NCI-H69 (cell line): ENCODE measurements around the gene ANKRD39.
"Not testable (repeated sequence)": the region's sequence is repeated elsewhere in the genome, so short reads cannot be mapped to it uniquely, and the experiment has no call there.

ENCODE experiments used
- DNase-seq: peaks from one replicate; lab custom pipeline; 2025; lab: John Stamatoyannopoulos, UW

Gene ANKRD39

GRCh38 chr2:96870626-96871255, 12.9 kb upstream of the ANKRD39 start:
- peak; percentile 74 for DNase-seq

GRCh38 chr2:96869822-96870625, 12.2 kb upstream of the ANKRD39 start, which contains the start of gene SEMA4C:
SEMA4C (minus strand) TSS chr2:96870080; CDS start chr2:96867886, 2,194 bp downstream.
- DNase-seq = peak; percentile 65

DNA sequence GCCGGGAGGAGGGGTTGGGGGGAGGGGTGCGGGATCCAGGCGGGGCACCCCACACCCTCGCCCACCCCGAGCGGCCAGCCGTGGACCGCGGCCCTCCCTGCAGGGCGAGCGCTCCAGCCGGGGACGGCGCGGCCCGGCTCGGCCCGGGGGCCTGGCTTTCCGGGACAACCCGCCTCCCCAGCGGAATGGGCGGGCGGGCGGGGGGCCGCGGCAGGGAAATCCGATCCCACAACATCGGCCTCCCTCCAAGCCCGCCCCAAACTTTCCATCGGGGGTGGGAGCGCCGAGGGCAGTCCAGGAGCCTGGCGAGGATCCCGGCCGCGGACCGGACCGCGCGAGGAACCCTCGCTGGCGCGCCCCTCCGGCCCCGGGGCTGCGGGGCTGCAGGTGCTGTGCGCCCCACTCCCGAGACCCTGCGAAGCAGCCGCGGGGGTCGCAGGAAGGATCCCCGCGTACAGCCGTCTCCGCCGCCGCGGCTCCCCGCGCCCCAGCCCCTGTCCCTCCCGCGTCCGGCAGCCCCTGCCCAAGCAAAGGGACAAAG, 11.5 kb upstream of the ANKRD39 start:
- DNase-seq = peak; percentile 65

GRCh38 chr2:96868555-96869280, 10.9 kb upstream of the ANKRD39 start:
- DNase-seq = peak; percentile 88

DNA sequence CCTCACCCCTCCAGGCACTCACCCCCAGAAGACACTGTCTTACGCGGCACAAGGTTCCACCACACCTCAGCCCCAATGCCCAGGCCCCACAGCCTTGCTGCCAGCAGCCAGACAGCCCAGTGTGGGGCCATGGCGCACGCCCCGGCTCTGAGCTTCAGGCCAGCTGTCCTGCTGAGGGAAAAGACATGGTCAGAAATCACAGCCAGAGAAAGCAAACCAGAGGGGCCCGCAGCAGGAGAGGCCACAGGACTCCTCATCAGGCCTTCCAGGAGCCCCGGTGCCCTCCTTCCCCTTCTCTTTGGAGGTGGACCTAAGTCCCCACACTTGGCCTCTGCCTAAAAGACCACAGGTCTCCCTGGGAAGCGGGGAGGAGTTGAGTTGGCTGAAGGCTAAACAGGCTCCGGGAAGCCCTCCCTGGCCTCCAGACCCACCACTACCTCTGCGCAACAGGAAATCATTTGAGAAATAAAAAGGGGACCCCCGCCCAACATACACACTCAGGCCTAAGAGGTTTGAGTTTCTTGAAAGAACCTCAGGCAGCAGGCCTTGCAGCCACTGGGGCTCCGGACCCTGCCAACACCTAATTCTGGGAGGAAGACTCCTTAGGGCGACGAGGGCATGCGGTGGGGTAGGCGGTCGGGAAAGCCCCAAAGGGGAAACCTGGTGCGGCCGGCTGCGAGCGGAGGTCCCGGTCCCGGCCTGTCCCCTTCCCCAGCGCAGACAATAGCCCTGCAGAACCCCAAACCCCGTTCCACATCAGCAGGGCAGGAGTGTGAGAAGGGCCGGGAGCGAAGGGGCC, 10.1 kb upstream of the ANKRD39 start:
- DNase-seq = peak; percentile 13

GRCh38 chr2:96866986-96867755, 9.4 kb upstream of the ANKRD39 start:
- no peak for DNase-seq

DNA sequence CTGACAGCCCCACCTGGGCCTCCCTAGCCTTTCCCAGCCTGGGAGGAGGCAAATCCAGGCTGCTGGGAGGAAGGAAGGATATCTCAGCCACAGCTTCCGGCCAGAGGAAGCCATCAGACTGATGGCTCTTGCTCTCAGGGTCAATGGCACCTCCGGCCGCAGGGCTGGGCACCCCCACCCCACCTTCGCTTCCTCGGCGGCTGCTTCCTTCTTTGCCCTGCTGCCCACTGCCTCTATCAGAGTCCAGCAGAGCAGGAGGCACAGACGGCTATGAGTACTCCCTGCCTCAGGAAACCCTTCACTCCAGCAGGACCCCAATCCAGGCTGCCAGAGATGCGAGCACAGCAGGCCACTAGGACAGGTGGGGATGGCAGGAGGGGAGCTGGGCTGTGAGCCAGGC, 8.8 kb upstream of the ANKRD39 start:
- DNase-seq = no peak

DNA sequence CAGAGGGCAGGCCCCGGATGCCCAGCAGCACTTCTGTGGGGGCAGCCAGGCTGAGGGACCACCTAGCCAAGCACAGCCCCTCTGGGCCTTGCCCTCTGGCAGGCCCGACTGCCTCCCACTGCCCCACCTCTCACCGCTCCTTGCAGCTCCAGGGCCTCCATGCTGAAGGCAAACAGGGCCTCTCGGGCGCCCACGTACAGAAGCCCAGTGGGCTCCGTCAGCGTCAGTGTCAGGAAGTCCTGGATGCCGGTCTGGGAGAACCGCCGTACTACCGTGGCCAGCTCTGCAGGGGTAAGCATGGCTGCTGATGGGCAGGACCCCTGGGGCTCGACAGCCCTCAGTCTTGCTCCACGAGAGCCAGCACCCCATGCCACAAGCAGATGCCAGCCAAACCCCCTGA, 8.3 kb upstream of the ANKRD39 start:
- no peak for DNase-seq

- no peak for DNase-seq
Observed at GRCh38 chr2:96865654-96866053, 7.8 kb upstream of the ANKRD39 start.

DNA sequence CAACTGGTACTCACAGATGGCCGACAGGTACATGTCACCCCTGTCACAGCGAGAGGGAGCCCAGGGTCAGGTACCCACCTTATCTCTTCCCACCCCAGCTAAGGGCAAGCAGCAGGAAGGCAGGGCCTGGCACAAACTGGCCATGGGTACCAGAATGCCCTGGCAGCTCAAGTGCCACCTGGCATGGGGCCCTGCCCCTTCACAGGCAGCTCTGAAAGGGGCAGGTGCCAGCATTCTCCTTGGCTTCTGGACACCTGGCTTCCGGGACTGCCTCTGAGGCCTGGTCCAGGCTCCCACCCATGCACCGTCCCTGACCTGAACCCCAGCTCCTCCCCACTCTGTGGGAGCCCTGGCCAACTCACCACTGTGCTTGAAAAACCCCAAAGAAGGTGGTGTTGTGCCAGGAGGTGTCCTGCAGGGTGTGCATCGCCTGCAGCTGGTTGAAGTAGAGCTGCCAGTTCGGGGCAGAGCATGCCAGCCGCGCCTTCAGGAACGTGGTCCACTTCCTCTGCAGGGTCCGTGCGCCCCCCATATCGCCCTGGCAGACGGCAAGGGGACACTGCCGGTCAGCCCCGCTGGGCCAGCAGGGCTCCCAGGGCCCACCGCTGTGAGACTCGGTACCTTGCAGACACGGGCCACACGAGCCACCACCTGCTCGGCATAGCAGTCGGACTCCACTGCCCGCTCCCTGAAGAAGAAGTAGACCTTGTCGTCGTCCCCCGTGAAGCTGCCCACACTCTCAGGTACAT, 6.7 kb upstream of the ANKRD39 start:
- no peak for DNase-seq

DNA sequence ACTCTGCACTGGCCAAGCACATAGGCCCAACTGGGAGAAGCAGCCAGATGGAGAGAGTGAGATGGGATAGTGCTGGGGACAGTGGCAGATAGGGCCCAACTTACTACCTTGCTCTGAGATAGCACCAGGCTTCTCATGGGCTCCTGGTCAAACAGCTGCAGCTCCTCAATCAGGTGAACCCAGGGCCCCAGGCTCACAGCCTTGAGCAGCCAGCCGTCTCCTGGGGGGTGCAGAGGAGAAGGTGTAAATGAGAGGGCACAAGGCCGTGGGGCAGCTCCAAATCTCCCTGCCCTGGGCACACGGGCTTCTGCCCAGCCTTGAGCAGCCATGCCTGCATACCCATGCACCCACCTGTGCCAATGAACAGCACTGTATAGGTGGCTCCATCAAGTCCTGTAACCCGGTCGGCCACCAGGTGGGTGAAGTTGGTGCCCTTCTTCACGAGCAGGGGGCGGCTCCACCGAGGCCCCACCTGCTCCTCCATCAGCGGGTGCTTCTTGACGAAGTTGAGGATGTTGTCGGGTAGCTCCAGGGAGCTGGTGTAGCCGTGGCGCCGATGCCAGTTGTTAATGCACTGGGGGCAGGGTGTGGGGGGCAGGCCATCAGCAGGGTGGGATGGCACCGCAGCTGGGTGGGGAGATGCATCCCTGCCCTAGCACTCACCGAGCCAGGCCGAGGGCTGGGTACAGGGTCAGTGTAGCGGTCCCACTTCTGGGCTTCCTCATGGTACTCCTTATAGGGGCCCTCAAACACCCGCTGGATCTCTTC, 5.9 kb upstream of the ANKRD39 start:
- no peak for DNase-seq

DNA sequence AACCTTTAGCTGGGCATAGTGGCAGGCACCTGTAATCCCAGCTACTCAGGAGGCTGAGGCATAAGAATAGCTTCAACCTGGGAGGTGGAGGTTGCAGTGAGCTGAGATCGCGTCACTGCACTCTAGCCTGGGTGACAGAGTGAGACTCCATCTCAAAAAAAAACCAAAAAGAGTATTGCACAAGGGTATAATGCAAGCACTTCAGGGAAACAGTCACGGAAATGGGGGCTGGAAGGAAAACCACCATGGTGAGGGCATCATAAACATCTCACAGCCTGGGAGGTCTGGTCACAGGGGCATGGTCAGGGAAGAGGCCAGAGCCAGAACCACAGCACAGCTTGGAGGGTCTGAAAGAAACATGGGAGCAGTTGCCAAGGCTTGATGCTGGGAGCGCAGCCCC, 5.2 kb upstream of the ANKRD39 start:
- DNase-seq = not testable (repeated sequence)

DNA sequence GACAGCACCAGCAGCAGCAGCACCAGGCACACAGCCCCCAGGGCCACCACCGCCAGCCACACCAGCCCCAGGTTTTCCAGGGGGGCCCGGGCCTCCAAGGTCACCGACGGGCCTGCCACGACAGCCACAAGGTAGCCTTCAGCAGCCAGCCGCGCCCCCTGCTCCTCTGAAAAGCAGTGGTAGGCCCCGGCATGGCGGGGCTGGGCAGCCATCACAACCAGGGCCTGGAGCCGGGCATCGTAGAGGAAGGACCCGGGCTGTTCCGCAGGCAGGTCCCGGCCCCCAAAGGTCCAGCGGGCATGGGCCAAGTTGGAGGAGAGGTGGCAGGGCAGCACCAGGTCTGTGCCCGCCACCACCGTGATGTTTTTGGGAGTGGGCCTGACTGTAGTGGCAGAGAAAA, 3.3 kb upstream of the ANKRD39 start:
- no peak for DNase-seq

DNA sequence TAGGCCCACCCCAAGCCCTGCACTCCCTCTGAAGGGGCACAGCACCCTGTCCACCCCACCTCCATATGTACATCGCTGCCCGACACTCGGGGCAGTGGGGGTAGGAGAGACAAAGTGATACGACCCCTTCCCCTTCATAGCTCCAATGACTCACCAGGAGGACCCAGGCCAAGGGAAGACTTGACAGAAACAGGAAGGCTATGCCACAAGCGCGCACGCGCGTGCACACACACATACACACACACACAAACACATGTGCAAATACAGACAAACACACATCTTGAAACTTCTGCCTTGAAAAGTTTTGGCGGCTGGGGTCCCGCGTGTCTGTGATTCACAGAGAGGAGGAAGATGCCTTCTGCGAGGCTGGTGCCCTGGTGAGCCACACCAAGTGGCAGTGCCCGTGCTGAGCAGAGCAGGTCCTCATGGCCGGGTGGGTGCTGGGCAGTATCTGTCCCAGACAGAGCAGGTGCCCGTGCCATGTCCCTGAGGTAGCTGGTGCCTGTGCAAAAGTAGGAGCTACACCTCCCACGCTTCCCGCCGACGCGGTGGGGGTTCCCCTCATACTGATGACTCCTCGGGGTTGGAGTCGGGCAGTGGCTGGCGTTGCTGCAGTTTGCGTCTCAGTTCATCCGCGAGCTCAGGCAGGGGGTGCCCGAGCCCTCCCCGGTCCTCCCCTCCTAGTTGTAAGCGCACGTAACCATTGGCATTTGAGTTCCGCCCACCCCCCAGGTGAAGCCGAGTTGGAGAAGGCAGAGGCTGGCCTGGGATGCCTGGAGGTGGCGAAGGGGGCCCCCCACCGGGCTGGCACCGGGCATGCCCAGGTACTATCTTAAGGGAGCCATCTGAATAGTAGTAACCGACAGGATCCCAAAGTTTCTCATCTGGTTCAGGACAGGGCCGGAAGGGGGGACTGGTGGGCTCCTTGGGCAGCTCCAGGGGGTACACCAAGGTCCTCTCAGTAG, 2.5 kb upstream of the ANKRD39 start:
- no peak for DNase-seq

GRCh38 chr2:96859681-96860064, 1.9 kb upstream of the ANKRD39 start:
- DNase-seq = no peak

- DNase-seq = no peak
Observed at GRCh38 chr2:96859099-96859649, 1.4 kb upstream of the ANKRD39 start.

GRCh38 chr2:96856776-96857666, 795 bp downstream of the ANKRD39 start:
- peak; percentile 57 for DNase-seq
